ENCODE results near the gene RHCE.
"Not testable (repeated sequence)": the region's sequence is repeated elsewhere in the genome, so short reads cannot be mapped to it uniquely, and the experiment has no call there.

Gene RHCE

DNA sequence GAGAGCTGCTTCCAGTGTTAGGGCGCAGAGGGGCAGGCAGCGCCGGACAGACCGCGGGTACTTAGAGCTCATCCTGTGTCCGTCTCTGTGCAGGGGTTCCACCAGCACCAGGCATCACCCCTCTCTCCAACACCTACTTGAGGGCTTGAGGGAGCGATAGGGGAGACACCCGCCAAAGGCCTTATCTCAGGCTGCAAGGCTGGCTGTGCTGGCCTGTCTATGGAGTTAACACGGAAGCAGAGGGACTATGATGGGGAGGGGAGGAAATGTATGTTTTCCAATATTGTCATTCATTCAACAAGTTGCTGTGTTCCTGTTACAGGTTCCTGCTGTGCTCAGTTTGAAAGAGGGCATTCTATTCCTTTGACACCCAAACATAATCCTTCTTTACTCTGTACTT, at the start of gene RHCE:
RHCE (minus strand) TSS at position 111 of the 400 bp plus-strand sequence; CDS start at position 72, 39 bp downstream.
- H3K27me3 ChIP-seq (ENCODE audit: insufficient read depth, low read depth); H3K9ac ChIP-seq; H3K4me1 ChIP-seq (ENCODE audit: low read depth, poor library complexity, severe bottlenecking); H2AFZ ChIP-seq (ENCODE audit: low read depth); H3K27ac ChIP-seq; H3K79me2 ChIP-seq (ENCODE audit: insufficient read depth, low read depth); H3K4me3 ChIP-seq (IDR thresholded peaks at IDR 0.05; ENCODE audit: insufficient read depth, low read depth, low read length); H4K20me1 ChIP-seq (ENCODE audit: insufficient read depth); H3K36me3 ChIP-seq (ENCODE audit: insufficient read depth); H3K4me2 ChIP-seq: not testable (repeated sequence)

DNA sequence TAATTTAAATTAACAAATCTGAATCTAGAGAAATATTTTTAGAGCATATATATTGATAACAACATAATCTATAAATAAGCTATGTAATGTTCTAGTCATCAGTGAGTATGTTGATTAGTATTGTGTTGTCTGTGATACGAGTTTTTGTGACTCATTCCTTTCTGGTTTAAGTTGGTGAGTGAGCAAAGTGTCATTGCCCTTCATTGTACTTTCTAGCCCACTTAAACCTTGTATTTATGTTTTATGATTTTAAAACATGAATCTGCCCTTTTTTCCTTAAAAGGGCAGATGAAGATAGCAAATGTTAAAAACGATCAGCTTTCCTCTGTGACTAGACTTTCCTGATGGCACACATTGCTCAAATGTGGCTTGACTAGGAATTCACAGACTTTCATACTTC, 48.6 kb upstream of the RHCE start:
- no peaks in the 10 kb centered on the region; the same call in 1 of the 2 replicates for H4K20me1 ChIP-seq (ENCODE audit: insufficient read depth)
- H3K4me1 ChIP-seq (ENCODE audit: low read depth, poor library complexity, severe bottlenecking), result peaks cover 69% of the 10 kb centered on the region
- TF ChIP-seq, protein P1, sequence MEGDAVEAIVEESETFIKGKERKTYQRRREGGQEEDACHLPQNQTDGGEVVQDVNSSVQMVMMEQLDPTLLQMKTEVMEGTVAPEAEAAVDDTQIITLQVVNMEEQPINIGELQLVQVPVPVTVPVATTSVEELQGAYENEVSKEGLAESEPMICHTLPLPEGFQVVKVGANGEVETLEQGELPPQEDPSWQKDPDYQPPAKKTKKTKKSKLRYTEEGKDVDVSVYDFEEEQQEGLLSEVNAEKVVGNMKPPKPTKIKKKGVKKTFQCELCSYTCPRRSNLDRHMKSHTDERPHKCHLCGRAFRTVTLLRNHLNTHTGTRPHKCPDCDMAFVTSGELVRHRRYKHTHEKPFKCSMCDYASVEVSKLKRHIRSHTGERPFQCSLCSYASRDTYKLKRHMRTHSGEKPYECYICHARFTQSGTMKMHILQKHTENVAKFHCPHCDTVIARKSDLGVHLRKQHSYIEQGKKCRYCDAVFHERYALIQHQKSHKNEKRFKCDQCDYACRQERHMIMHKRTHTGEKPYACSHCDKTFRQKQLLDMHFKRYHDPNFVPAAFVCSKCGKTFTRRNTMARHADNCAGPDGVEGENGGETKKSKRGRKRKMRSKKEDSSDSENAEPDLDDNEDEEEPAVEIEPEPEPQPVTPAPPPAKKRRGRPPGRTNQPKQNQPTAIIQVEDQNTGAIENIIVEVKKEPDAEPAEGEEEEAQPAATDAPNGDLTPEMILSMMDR (conservative IDR thresholded peaks at IDR 0.05; ENCODE audit: low read depth, low read length), result no peak
- H3K27me3 ChIP-seq (ENCODE audit: insufficient read depth, low read depth), result no peaks in the 10 kb centered on the region
- H3K36me3 ChIP-seq (ENCODE audit: insufficient read depth), result no peaks in the 10 kb centered on the region
- no peak overlapping the region for H3K9ac ChIP-seq
- no peak overlapping the region for H3K27ac ChIP-seq
- no peak overlapping the region for H3K4me2 ChIP-seq
- peaks cover 5% of the 10 kb centered on the region; the same call in 1 of the 2 replicates for H3K79me2 ChIP-seq (ENCODE audit: insufficient read depth, low read depth)
- no peak overlapping the region for H2AFZ ChIP-seq (ENCODE audit: low read depth)
- H3K4me3 ChIP-seq (IDR thresholded peaks at IDR 0.05; ENCODE audit: insufficient read depth, low read depth, low read length), result no peak overlapping the region

DNA sequence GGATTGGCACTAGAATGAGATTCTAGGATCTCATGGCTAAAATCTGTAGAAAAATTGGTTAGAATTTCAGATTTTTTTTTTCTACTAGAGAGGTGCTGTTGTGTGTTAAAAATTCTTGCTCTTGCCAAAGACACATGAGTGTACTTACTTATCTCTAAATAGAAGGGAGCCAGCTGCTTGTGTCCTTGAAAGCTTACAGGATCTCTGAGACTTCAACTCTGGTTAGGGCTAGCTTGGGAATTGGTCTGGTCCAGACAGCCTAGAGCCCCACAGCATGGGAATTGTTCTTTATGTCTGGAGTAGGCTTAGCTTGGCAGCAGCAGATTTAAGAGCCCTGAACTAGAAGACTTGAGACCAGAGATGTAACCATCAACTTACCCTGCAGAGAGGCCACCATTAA, 47.4 kb upstream of the RHCE start:
- Histone ChIP-seq H3K4me1 (ENCODE audit: low read depth, poor library complexity, severe bottlenecking) (peaks cover 58% of the 10 kb centered on the region), H3K4me2 (peak overlapping the region; percentile 64), H3K79me2 (ENCODE audit: insufficient read depth, low read depth) (no peaks in the 10 kb centered on the region; the same call in 1 of the 2 replicates), H3K9ac (no peak overlapping the region; the same call in 1 of the 2 replicates), H3K36me3 (ENCODE audit: insufficient read depth) (no peaks in the 10 kb centered on the region), H3K4me3 (IDR thresholded peaks at IDR 0.05; ENCODE audit: insufficient read depth, low read depth, low read length) (no peak overlapping the region), H2AFZ (ENCODE audit: low read depth) (no peak overlapping the region), H4K20me1 (ENCODE audit: insufficient read depth) (no peaks in the 10 kb centered on the region; the same call in 1 of the 2 replicates), H3K27me3 (ENCODE audit: insufficient read depth, low read depth) (no peaks in the 10 kb centered on the region), H3K27ac (peak overlapping the region; percentile 53)
- TF ChIP-seq, protein P1 (conservative IDR thresholded peaks at IDR 0.05; ENCODE audit: low read depth, low read length), result no peak

DNA sequence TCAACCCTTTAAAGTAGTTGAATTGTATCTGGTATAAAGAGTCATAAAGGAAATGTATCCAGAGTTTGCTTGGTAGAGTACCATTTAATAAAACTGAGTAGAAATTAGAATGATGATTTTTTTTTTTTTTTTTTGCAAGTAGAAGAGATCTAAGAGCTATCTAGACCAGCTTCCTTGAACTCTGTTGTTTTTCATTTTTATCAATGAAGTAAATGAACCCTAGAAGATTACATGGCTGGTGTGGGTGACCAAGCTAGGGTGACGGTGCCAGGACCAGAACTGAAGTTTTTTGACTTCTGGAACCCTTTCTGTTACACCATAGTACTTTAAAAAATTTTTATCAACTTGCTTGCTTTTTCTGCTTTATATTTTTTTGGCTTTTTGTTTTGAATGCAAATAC, 47.0 kb upstream of the RHCE start:
- Histone ChIP-seq H3K27ac (peak overlapping the region; percentile 53), H3K79me2 (ENCODE audit: insufficient read depth, low read depth) (no peaks in the 10 kb centered on the region; the same call in 1 of the 2 replicates), H2AFZ (ENCODE audit: low read depth) (no peak overlapping the region), H3K27me3 (ENCODE audit: insufficient read depth, low read depth) (no peaks in the 10 kb centered on the region), H3K36me3 (ENCODE audit: insufficient read depth) (no peaks in the 10 kb centered on the region), H3K4me1 (ENCODE audit: low read depth, poor library complexity, severe bottlenecking) (peaks cover 54% of the 10 kb centered on the region), H4K20me1 (ENCODE audit: insufficient read depth) (no peaks in the 10 kb centered on the region), H3K4me3 (IDR thresholded peaks at IDR 0.05; ENCODE audit: insufficient read depth, low read depth, low read length) (no peak overlapping the region), H3K4me2 (peak overlapping the region; percentile 64), H3K9ac (peak overlapping the region; percentile 4; the same call in 1 of the 2 replicates)
- TF ChIP-seq, protein P1 (conservative IDR thresholded peaks at IDR 0.05; ENCODE audit: low read depth, low read length), result no peak

DNA sequence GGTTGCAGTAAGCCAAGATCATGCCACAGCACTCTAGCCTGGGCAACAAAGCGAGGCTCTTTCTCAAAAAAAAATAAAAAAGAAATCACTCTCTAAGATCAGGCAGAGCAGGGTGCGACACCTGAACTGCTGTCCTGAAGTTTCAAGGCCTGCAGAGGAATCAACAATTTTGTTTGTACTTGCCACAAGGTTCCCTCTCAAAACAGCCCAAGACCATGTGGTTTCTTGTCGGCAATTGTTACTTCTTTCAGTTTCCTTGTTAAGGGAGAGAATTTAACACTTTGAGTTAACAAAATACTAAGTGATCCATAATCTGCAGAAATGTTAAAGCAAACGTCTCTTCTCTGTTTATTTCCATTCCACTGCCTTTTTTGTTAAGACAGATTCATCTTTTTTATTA, 46.6 kb upstream of the RHCE start:
- no peak overlapping the region for H2AFZ ChIP-seq (ENCODE audit: low read depth)
- no peak overlapping the region for H3K4me3 ChIP-seq (IDR thresholded peaks at IDR 0.05; ENCODE audit: insufficient read depth, low read depth, low read length)
- H3K79me2 ChIP-seq (ENCODE audit: insufficient read depth, low read depth), result no peaks in the 10 kb centered on the region; the same call in 1 of the 2 replicates
- no peaks in the 10 kb centered on the region for H4K20me1 ChIP-seq (ENCODE audit: insufficient read depth)
- peak overlapping the region; percentile 53 for H3K27ac ChIP-seq
- TF ChIP-seq, protein P1 (conservative IDR thresholded peaks at IDR 0.05; ENCODE audit: low read depth, low read length), result no peak
- peak overlapping the region; percentile 4; the same call in 1 of the 2 replicates for H3K9ac ChIP-seq
- peaks cover 49% of the 10 kb centered on the region for H3K4me1 ChIP-seq (ENCODE audit: low read depth, poor library complexity, severe bottlenecking)
- no peaks in the 10 kb centered on the region for H3K36me3 ChIP-seq (ENCODE audit: insufficient read depth)
- peak overlapping the region; percentile 64 for H3K4me2 ChIP-seq
- no peaks in the 10 kb centered on the region for H3K27me3 ChIP-seq (ENCODE audit: insufficient read depth, low read depth)
